Neutrophil (primary cell): ENCODE data around the gene ATP8B4.
A peak's percentile ranks its signal among the peaks of the same experiment; 100 is the strongest.

Experiments used
- H3K27ac ChIP-seq: fragments of 200-600 bp; sonication (generic); 2 replicates; pipeline ENCODE4 v1.5.1; 2016; ENCODE audit warnings: mild to moderate bottlenecking, moderate library complexity
- H3K27me3 ChIP-seq: fragments of 200-600 bp; sonication (generic); 2 replicates; pipeline ENCODE4 v1.6.0; 2016; ENCODE audit warnings: mild to moderate bottlenecking
- H3K36me3 ChIP-seq: fragments of 200-600 bp; sonication (generic); 2 replicates; pipeline ENCODE4 v1.5.1; 2017
- H3K4me1 ChIP-seq, 2 experiments: fragments of 200-600 bp in 1 of 2; sonication (generic) in 1 of 2; 1 replicate in 1 of 2; 2 replicates in 1 of 2; pipeline versions ENCODE4 v1.5.1 to v1.6.1; 2013 to 2016; ENCODE audit warnings: low read depth in 1 of 2, low read length in 1 of 2, mild to moderate bottlenecking in 1 of 2, moderate library complexity in 1 of 2; ENCODE audit not compliant: control insufficient read depth in 1 of 2, insufficient read depth in 1 of 2
- H3K4me3 ChIP-seq, 2 experiments: fragments of 200-600 bp in 1 of 2; sonication (generic) in 1 of 2; 1 replicate in 1 of 2; 2 replicates in 1 of 2; pipeline ENCODE4 v1.5.1; 2013 to 2016; ENCODE audit warnings: low read depth in 1 of 2, low read length in 1 of 2, mild to moderate bottlenecking in 1 of 2, moderate library complexity in 1 of 2
- H3K9me3 ChIP-seq: fragments of 200-600 bp; sonication (generic); 2 replicates; pipeline ENCODE4 v1.5.1; 2016
- CTCF ChIP-seq: fragments of 200-600 bp; sonication (generic); IDR thresholded peaks from 2 replicates; pipeline ENCODE4 v1.5.1; 2016; ENCODE audit warnings: antibody characterized with exemption

ATP8B4 gene

GRCh38 chr15:50149090-50149489, 30.1 kb upstream of the ATP8B4 start:
- no peak for TF ChIP-seq CTCF
- no peaks in the 10 kb centered on the region for H3K9me3 ChIP-seq
- H3K4me1 ChIP-seq: peaks cover 16 to 20% of the 10 kb centered on the region in 2 experiments
- no peaks in the 10 kb centered on the region for H3K27me3 ChIP-seq
- H3K4me3 ChIP-seq: no peak overlapping the region
- H3K36me3 ChIP-seq: no peaks in the 10 kb centered on the region
- H3K27ac ChIP-seq: no peak overlapping the region

GRCh38 chr15:50148362-50148963, 29.4 kb upstream of the ATP8B4 start:
- no peaks in the 10 kb centered on the region for H3K36me3 ChIP-seq
- H3K27ac ChIP-seq: no peak overlapping the region
- H3K4me1 ChIP-seq: peaks cover 18 to 22% of the 10 kb centered on the region in 2 experiments
- H3K4me3 ChIP-seq: no peak overlapping the region
- no peaks in the 10 kb centered on the region for H3K27me3 ChIP-seq
- H3K9me3 ChIP-seq: no peaks in the 10 kb centered on the region
- no peak for TF ChIP-seq CTCF

- no peaks in the 10 kb centered on the region for H3K27me3 ChIP-seq
- H3K4me1 ChIP-seq: peaks cover 25 to 27% of the 10 kb centered on the region in 2 experiments
- H3K27ac ChIP-seq: no peak overlapping the region
- H3K9me3 ChIP-seq: no peaks in the 10 kb centered on the region
- TF ChIP-seq CTCF: no peak
- no peaks in the 10 kb centered on the region for H3K36me3 ChIP-seq
- no peak overlapping the region for H3K4me3 ChIP-seq
These were observed 27.6 kb upstream of the ATP8B4 start for GRCh38 chr15:50146632-50147031.

- peaks cover 26 to 27% of the 10 kb centered on the region in 2 experiments for H3K4me1 ChIP-seq
- TF ChIP-seq CTCF: peak; percentile 57
- H3K36me3 ChIP-seq: no peaks in the 10 kb centered on the region
- H3K4me3 ChIP-seq: no peak overlapping the region
- no peaks in the 10 kb centered on the region for H3K9me3 ChIP-seq
- no peak overlapping the region for H3K27ac ChIP-seq
- no peaks in the 10 kb centered on the region for H3K27me3 ChIP-seq
These were observed 26.4 kb upstream of the ATP8B4 start for GRCh38 chr15:50145451-50145872.

- Histone ChIP-seq H3K27ac (peak overlapping the region; percentile 48), H3K4me3 (no peak overlapping the region), H3K36me3 (no peaks in the 10 kb centered on the region), H3K27me3 (no peaks in the 10 kb centered on the region), H3K4me1 (peaks cover 26 to 27% of the 10 kb centered on the region in 2 experiments), H3K9me3 (no peaks in the 10 kb centered on the region)
- TF ChIP-seq CTCF: no peak
These were observed 25.5 kb upstream of the ATP8B4 start for GRCh38 chr15:50144341-50145120.
